ENCODE data around the gene HYKK.

- TF ChIP-seq, protein P1, sequence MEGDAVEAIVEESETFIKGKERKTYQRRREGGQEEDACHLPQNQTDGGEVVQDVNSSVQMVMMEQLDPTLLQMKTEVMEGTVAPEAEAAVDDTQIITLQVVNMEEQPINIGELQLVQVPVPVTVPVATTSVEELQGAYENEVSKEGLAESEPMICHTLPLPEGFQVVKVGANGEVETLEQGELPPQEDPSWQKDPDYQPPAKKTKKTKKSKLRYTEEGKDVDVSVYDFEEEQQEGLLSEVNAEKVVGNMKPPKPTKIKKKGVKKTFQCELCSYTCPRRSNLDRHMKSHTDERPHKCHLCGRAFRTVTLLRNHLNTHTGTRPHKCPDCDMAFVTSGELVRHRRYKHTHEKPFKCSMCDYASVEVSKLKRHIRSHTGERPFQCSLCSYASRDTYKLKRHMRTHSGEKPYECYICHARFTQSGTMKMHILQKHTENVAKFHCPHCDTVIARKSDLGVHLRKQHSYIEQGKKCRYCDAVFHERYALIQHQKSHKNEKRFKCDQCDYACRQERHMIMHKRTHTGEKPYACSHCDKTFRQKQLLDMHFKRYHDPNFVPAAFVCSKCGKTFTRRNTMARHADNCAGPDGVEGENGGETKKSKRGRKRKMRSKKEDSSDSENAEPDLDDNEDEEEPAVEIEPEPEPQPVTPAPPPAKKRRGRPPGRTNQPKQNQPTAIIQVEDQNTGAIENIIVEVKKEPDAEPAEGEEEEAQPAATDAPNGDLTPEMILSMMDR (IDR thresholded peaks at IDR 0.05): no peak
- TF ChIP-seq POLR2A (IDR thresholded peaks at IDR 0.05): no peak
- no peak for TF ChIP-seq POLR2AphosphoS5 (IDR thresholded peaks at IDR 0.05)
Measured at GRCh38 chr15:78477295-78477694, 30.1 kb upstream of the HYKK start.

All from breast epithelium (tissue), 3 donors.